Measurements from ENCODE around the gene ERMARD.

The ERMARD gene

DNA sequence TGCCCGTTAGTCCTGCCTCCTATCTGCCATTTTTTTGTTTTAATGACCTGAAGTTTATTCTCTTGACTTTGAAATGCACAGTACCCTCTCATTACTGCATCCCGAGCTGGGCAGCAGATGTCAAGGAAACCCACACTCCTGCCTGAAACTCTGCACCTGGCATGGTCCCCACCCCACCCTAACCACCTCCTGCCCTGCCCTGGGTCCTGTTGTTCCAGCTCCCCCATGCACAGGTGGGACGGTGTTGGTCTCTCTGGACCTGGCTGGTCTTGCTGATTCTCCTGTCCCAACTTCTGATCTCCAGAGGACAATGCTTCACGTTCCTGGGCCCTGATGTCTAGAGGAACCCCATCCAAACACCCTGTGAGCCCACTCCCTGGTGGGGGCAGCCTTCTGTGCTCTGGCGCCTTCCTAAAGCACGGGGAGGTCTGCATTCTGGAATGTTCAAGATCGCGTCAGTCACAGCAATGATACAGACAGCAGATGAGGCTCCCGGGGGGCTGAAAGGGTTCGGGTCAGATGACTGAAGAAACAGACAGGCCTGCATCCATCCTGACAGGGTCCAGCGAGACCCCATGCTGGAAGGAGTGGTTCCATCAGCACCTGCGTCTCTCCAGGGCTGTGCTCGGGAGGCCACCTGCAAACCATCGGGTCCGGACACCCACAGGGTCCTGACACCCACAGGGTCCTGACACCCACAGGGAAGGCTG lies 73.6 kb downstream of the ERMARD start:
- no peak for DNase-seq (ENCODE audit: low read depth in 1 of 2, low spot score in 1 of 2)

DNA sequence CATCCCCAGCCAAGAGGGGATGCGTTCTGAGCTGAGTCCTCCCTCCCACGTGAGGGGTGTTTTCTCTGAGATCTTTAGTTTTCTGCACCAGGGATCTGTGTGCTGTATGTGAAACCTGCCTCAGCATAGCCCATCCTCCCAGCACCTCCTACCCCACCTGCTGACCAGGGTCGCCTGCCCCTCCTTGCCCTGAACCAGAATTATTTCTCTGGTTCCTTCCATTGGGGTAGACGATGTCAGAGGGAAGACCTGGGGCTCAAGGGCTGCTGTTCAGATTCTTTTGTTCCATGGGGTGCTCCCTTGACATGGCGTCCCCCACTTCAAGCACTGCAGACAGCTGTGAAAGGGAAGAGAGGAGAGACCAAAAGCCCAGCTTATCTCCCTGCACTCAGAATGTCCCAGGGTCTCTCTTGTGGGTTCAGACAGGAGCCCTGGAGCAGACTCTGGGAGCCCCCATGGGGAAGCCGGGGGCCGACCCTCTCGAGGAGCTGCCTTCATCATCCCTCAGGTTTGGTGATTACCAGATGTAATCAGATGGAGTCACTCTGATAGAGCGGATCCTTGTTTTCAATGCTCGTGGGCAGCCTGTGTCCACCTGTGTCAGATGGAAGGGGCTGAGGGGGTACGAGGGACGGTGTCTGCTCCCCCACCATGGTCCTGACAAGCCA lies 74.3 kb downstream of the ERMARD start:
- no peak for DNase-seq (ENCODE audit: low read depth in 1 of 2, low spot score in 1 of 2)

DNA sequence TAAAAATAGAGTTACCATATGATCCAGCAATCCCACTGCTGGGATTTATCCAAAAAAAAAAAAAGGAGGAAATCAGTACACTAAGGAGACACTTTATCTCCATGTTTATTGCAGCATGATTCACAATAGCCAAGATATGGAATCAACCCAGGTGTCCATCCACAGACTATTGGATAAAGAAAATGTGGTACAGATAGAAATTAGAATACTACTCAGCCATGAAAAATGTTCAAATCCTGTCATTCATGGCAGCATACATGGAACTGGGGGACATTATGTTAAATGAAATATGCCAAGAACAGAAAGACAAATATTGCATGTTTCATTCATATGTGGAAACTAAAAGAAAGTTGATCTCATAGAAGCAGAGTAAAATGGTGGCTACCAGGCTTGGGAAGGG lies 75.3 kb downstream of the ERMARD start:
- DNase-seq (ENCODE audit: low read depth in 1 of 2, low spot score in 1 of 2) = no peak

DNA sequence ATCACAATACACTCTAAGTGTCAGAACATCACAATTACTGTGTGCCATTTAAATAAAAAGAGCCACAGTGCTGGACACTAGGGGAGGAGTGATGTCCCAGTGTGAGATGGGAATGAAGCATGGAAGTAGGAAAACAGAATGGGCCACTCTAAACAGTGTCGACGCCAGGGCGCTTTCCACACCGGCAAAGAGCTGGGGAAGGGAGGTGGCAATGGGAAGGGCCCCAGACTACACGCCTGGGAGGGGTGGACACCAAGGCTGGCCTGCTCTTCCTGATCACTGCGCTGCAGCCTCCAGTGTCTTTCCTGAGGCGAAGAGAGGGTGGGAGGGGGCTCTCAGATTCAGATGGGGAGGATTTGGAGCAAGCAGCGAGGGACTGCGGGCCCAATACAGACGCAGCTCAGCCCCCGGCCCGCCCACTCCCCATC lies 75.9 kb downstream of the ERMARD start:
- DNase-seq (ENCODE audit: low read depth in 1 of 2, low spot score in 1 of 2) = no peak

DNA sequence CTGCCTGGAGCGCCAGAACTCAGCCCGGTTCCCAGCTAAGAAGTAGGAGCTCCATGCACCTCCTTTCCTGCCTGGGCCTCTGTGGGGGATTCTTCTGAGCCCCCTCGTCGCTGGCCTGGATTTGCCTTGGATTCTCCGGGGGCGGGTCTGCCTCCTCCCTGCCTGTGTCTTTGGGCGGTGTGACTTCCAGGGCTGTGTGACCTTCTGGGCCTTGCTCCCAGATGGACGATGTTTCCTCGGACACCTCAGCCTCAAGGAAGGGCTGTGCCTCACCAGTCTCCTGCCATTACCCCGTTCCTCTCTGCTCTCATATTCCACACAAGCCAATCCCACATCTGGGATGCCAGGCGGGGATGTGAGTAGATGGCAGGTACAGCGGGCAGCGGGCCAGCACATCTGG lies 76.8 kb downstream of the ERMARD start:
- DNase-seq (ENCODE audit: low read depth in 1 of 2, low spot score in 1 of 2) = no peak

- no peak for DNase-seq (ENCODE audit: low read depth in 1 of 2, low spot score in 1 of 2)
These were observed 78.4 kb downstream of the ERMARD start for GRCh38 chr6:169829786-169830185.

DNA sequence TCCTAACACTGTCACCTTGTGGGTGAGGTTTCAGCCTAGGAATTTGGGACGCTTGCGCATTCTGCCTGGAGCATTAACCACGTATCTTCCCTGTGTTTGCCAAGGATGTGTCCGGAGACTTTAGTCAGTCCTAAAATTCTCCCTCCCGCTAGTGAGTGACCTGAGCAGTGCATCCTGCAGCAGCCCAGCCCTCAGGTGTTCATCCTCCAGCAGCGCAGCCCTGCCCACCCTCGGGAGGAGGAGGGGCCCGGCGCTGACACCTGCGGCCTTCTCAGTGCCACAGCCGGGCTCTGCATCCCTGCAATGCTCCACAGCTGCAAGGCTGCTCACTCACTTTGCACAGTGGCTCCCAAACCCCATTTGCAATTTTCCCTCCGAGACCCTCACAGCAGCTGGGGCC lies 79.5 kb downstream of the ERMARD start:
- no peak for DNase-seq (ENCODE audit: low read depth in 1 of 2, low spot score in 1 of 2)
